ENCODE measurements around the gene FAM221A.
"Not testable (repeated sequence)": the region's sequence is repeated elsewhere in the genome, so short reads cannot be mapped to it uniquely, and the experiment has no call there.

FAM221A gene

DNA sequence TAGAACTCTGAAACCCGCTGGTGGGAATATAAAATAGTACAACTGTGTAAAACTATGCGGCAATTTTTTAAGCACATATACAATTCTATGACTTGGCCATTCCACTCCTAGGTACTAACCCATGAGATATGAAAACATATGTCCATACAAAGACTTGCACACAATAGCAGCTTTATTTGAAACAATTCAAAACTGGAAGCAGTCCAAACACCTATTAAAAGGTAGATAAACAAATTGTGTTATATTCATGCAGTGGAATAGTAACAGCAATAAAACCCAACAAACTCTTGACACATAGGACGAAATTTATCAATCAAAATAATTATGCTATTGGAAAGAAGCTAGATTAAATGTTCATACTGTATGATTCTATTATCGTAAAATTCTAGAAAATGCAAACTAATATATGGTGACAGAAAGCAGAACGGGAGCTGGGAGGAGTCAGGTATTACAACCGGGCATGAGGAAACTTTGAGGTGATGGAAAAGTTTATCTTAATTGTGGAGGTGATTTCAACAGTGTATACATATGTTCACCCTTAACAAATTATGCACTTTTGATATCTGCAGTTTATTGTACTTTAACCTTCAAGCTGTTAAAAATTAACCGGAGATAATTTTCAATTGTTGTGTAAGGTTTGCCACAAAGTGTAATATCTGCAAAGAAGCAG, 29.2 kb downstream of the FAM221A start:
- DNase-seq = no peak

DNA sequence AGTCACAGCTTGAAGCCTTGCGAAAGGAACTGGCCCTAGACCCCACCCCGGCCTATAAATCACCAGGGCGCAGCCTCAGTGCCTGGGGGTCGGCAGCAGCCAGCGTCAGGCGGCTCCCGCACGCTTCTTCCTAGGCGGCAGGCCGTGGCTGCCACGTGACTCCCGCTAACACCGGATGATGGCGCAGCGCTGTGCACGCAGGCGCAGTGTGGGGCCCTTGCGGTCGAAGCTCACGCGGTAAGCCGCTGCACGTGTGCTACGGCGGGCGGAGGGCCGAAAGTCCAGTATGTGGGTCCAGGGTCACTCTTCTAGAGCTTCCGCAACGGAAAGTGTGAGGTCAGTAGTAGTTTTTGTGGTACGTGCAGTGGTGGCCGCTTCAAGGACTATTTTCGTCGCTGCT, 30.0 kb downstream of the FAM221A start, which contains the start of gene STK31:
Gene STK31 (plus strand): TSS at position 220 of the 400 bp plus-strand sequence. CDS start 67 bp downstream, at position 287.
- no peak for DNase-seq

- no peak for DNase-seq
These were observed 32.6 kb downstream of the FAM221A start for GRCh38 chr7:23712368-23713284.

- no peak for DNase-seq
These were observed 33.5 kb downstream of the FAM221A start for GRCh38 chr7:23713285-23714149.

DNA sequence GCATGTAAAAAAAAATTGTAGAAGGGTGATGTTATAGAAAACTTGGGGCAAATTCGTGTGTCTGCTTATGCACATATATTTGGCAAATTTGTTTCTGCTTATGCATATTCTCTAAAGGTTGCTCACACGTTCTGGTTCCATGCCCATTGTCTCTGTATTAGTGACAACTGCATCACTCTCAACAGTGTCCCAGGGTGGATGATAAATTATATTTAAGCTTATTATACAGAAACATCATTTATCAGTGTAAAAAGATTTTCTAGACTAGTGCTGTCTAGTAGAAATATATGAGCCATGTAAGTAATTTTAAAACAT, 34.1 kb downstream of the FAM221A start:
- DNase-seq = no peak

- DNase-seq = no peak
These were observed 34.6 kb downstream of the FAM221A start for GRCh38 chr7:23714579-23714978.

- DNase-seq = no peak
These were observed 35.1 kb downstream of the FAM221A start for GRCh38 chr7:23715099-23715498.

GRCh38 chr7:23717788-23718187, 37.8 kb downstream of the FAM221A start:
- no peak for DNase-seq

DNA sequence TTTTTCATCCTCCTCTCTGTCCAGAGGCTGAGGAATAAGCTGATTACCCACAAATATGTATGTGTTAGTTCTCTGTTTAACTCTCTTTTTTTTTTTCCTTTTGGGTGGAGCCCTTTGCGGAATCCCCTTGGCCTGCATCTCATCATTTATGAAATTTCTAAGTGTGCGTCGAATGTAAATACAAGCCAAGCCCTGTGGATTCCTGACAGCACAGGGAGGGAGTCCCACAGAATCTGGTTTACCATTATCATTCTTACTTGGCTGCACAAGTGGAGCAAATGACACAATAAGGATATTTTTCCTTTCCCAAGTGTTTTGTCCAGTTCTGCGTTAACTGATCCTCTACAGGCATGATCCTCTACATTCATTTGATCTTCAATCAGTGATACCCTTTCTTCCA, 41.5 kb downstream of the FAM221A start:
- DNase-seq = no peak

DNA sequence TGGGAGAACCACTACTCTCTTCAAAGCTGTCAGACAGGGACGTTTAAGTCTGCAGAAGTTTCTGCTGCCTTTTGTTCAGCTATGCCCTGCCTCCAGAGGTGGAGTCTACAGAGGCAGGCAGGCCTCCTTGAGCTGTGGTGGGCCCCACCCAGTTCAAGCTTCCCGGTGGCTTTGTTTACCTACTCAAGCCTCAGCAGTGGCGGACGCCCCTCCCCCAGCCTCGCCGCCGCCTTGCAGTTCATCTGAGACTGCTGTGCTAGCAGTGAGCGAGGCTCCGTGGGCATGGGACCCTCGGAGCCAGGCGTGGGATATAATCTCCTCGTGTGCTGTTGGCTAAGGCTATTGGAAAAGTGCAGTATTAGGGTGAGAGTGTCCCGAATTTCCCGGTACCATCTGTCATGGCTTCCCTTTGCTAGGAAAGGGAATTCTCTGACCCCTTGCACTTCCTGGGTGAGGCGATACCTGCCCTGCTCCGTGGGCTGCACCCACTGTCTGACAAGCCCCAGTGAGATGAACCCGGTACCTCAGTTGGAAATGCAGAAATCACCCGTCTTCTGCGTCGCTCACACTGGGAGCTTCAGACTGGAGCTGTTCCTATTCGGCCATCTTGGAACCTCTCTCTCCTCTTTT, 42.7 kb downstream of the FAM221A start:
- DNase-seq = not testable (repeated sequence)

GRCh38 chr7:23724113-23724512, 44.1 kb downstream of the FAM221A start:
- DNase-seq = not testable (repeated sequence)

GRCh38 chr7:23742051-23742450, 62.1 kb downstream of the FAM221A start:
- no peak for DNase-seq

- DNase-seq = no peak
These were observed 63.2 kb downstream of the FAM221A start for GRCh38 chr7:23743226-23743625.

DNA sequence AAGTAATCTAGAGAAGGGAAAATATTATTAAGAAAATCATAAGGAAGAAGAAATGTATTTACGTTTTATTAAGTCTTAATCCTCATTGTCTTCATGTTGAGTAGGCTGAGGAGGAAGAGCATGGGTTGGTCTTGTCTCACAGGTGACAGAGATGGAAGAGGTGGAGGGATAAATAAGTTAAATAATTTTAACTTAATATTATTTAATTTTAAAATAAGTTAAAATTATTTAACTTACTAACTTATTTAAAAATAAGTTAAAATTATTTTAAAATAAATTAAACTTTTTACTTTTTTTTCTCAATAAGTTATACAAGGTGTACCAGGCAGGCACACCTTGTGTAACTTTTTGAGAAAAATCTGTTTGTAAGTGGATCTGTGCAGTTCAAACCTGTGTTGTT, 66.6 kb downstream of the FAM221A start:
- no peak for DNase-seq

DNA sequence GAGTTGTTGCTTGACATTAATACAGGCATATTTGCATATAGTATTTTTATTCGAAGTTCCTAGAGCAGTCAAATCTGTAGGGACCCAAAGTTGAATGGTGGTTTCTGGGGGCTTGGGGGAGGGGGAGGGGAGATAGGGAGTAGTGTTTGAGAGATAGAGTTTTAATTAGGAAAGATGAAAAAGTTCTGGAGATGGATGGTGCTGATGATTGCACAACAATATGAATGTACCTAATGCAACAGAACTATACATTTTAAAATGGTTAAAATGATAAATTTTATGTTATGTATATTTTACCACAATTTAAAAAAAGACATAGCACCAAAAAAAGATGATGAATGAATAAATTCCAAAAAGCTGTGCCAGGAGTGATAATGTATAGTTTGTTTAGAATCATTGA, 71.9 kb downstream of the FAM221A start:
- no peak for DNase-seq

All from activated CD8-positive, alpha-beta memory T cell treated with anti-CD3 and anti-CD28 coated beads, Interleukin-2, amount 50 U/mL, for 4 hours (primary cell).